ENCODE data around the gene ARID5A. TPM values are rescaled to one million over a fixed set of nuclear protein-coding genes. Genes with fewer than 3 reads are reported as not detected.

ARID5A gene
- total and polyA plus RNA-seq, 2 of the 13 experiments (the other 11 are each of a cell fraction or from before 2014, with no cell fraction given), result 6.0 to 9.5 TPM

- TF ChIP-seq ZNF781 (CRISPR knock-in tag; IDR thresholded peaks at IDR 0.05; ENCODE audit: borderline replicate concordance, not compliant biosample characterization) (no peak), ZFYVE20 (CRISPR knock-in tag; IDR thresholded peaks at IDR 0.05; ENCODE audit: borderline replicate concordance, low read depth) (no peak), ZBTB39 (CRISPR knock-in tag; IDR thresholded peaks at IDR 0.05) (no peak), ZNF549 (CRISPR knock-in tag; IDR thresholded peaks at IDR 0.05) (no peak), SRF (IDR thresholded peaks at IDR 0.05; ENCODE audit: low read depth, low read length) (no peak)
Observed at GRCh38 chr2:96542357-96542977, 5.9 kb downstream of the ARID5A start.

GRCh38 chr2:96546321-96546720 lies 9.8 kb downstream of the ARID5A start:
- FAIRE-seq, result no peak
- Histone ChIP-seq H2AFZ (ENCODE audit: low read length) (no peak overlapping the region), H3K27me3 (ENCODE audit: control insufficient read depth in 1 of 2, insufficient read depth in 2 of 2, low read length in 2 of 2) (no peaks in the 10 kb centered on the region), H3K4me1 (ENCODE audit: insufficient read depth, low read length) (peaks cover 16% of the 10 kb centered on the region), H3K36me3 (replicated peaks in 1 of 2; ENCODE audit: control insufficient read depth in 1 of 2, insufficient read depth in 2 of 2, low read length in 2 of 2) (no peaks in the 10 kb centered on the region; a peak in 1 of 5 replicates), H3K79me2 (ENCODE audit: insufficient read depth, low read length) (no peaks in the 10 kb centered on the region), H4K20me1 (ENCODE audit: insufficient read depth, low read length) (no peaks in the 10 kb centered on the region), H3K4me2 (ENCODE audit: low read depth, low read length) (no peak overlapping the region), H3K27ac (ENCODE audit: extremely low read length, insufficient read depth, low read length) (no peak overlapping the region), H3K9ac (ENCODE audit: insufficient read depth, low read depth, low read length) (no peak overlapping the region), H3K9me3 (ENCODE audit: low read length) (no peaks in the 10 kb centered on the region), H3K4me3 (replicated peaks in 1 of 3; ENCODE audit: insufficient read depth in 1 of 3, low read depth in 2 of 3, low read length in 3 of 3) (no peak overlapping the region)
- TF ChIP-seq TOPORS (CRISPR knock-in tag; IDR thresholded peaks at IDR 0.05), result peak; percentile 93
- peak; percentile 22 to 47; a peak in 1 of 4 replicates for TF ChIP-seq MAFK (conservative IDR thresholded peaks at IDR 0.05 in 1 of 2, IDR thresholded peaks at IDR 0.05 in 1 of 2; ENCODE audit: low read length in 2 of 2)
- TF ChIP-seq ARNT2 (CRISPR knock-in tag; IDR thresholded peaks at IDR 0.05; ENCODE audit: low read depth), result no peak
- no peak for TF ChIP-seq ZNF580 (CRISPR knock-in tag; IDR thresholded peaks at IDR 0.05; ENCODE audit: borderline replicate concordance, low read depth)
- TF ChIP-seq MED1 (CRISPR knock-in tag; IDR thresholded peaks at IDR 0.05), result no peak
- no peak for TF ChIP-seq MLLT10 (CRISPR knock-in tag; IDR thresholded peaks at IDR 0.05)
- TF ChIP-seq RBM39 (IDR thresholded peaks at IDR 0.05; ENCODE audit: low read depth, low read length, poor library complexity, severe bottlenecking), result no peak
- ChIA-PET CTCF (ENCODE audit: low intra/inter-chr PET ratio, low total read pairs) (no interaction called here), POLR2A (no interaction called here)
- whole genome bisulfite sequencing (ENCODE audit: low lambda C conversion rate), result 67% methylated on average over 3 of the region's 5 CpGs
- no peak for DNase-seq (ENCODE audit: low spot score)
- BruUV-seq (replicated peaks), result no TSS peak
- ATAC-seq, result no peak
- intact Hi-C loops (cut with micrococcal nuclease; ENCODE audit: unreplicated experiment) (no loop called here), in situ Hi-C loops (cut with HindIII; ENCODE audit: extremely low pct_ligation_motif_present, low pct_unique_long_range_greater_than_20kb) (no loop called here)

More at GRCh38 chr2:96542357-96542977, 5.9 kb downstream of the ARID5A start:
- ChIA-PET CTCF (ENCODE audit: low intra/inter-chr PET ratio, low total read pairs) (no interaction called here), POLR2A (no interaction called here)
- Histone ChIP-seq H3K4me1 (ENCODE audit: insufficient read depth, low read length) (peaks cover 19% of the 10 kb centered on the region), H3K9ac (ENCODE audit: insufficient read depth, low read depth, low read length) (no peak overlapping the region), H2AFZ (ENCODE audit: low read length) (no peak overlapping the region), H3K4me2 (ENCODE audit: low read depth, low read length) (no peak overlapping the region), H3K79me2 (ENCODE audit: insufficient read depth, low read length) (no peaks in the 10 kb centered on the region), H3K4me3 (replicated peaks in 1 of 3; ENCODE audit: insufficient read depth in 1 of 3, low read depth in 2 of 3, low read length in 3 of 3) (no peak overlapping the region), H4K20me1 (ENCODE audit: insufficient read depth, low read length) (no peaks in the 10 kb centered on the region; the same call in 1 of the 2 replicates), H3K9me3 (ENCODE audit: low read length) (no peaks in the 10 kb centered on the region), H3K27me3 (ENCODE audit: control insufficient read depth in 1 of 2, insufficient read depth in 2 of 2, low read length in 2 of 2) (peaks cover 0 to 7% of the 10 kb centered on the region in 2 experiments; a peak in 3 of 5 replicates), H3K27ac (ENCODE audit: extremely low read length, insufficient read depth, low read length) (no peak overlapping the region), H3K36me3 (replicated peaks in 1 of 2; ENCODE audit: control insufficient read depth in 1 of 2, insufficient read depth in 2 of 2, low read length in 2 of 2) (no peaks in the 10 kb centered on the region; a peak in 1 of 5 replicates)
- 77% methylated on average over 8 of the region's 8 CpGs for WGBS (ENCODE audit: low lambda C conversion rate)
- in situ Hi-C loops (cut with HindIII; ENCODE audit: extremely low pct_ligation_motif_present, low pct_unique_long_range_greater_than_20kb) (no loop called here), intact Hi-C loops (cut with micrococcal nuclease; ENCODE audit: unreplicated experiment) (no loop called here)
- ATAC-seq (no peak), FAIRE-seq (no peak), DNase-seq (ENCODE audit: low spot score) (no peak)
- no TSS peak for BruUV-seq (replicated peaks)
